ENCODE measurements around the gene ARAP2. TPM values are rescaled to one million over a fixed set of nuclear protein-coding genes. Genes with fewer than 3 reads are reported as not detected.

Gene ARAP2
- total RNA-seq, 2 experiments from 2014 or later: 6.9 to 8.6 TPM

DNA sequence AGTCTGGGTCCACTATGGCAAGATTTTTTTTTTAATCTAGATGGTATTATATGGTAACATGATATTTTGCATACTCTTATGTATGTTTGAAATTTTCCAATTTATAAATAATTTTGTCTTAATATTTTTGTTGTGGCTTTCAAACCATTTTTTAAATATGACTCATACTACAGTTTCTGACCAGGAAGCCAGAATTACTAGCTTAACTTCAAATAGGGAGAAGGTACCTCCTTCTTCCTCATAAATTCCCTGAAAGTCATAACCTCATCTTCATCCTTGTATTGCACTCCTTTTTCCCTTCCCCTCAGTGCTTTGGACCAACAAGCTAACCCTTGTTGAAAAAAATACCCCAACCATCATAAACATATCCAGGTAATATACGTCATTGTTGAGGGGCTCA is 21.6 kb downstream of the ARAP2 start:
- CTCF ChIA-PET (ENCODE audit: unreplicated experiment): no interaction called here
- H3K79me2 ChIP-seq (ENCODE audit: insufficient read depth, low read depth, low read length): peaks cover 2% of the 10 kb centered on the region; the same call in 1 of the 2 replicates
- H3K4me1 ChIP-seq (ENCODE audit: insufficient read depth, low read length, poor library complexity, severe bottlenecking): no peaks in the 10 kb centered on the region

GRCh38 chr4:36220776-36221175 is 23.5 kb downstream of the ARAP2 start:
- Histone ChIP-seq H3K9me2 (ENCODE audit: insufficient read depth, low read length) (no peaks in the 10 kb centered on the region), H3K4me3 (ENCODE audit: low read depth, low read length, poor library complexity, severe bottlenecking) (no peak overlapping the region), H4K20me1 (ENCODE audit: insufficient read depth, low read length) (no peaks in the 10 kb centered on the region), H3K36me3 (ENCODE audit: insufficient read depth, low read length) (no peaks in the 10 kb centered on the region), H3K79me2 (ENCODE audit: insufficient read depth, low read depth, low read length) (peaks cover 2% of the 10 kb centered on the region; the same call in 1 of the 2 replicates), H3K9me3 (ENCODE audit: low read length) (no peaks in the 10 kb centered on the region), H3K27ac (ENCODE audit: low read depth, low read length, poor library complexity, severe bottlenecking) (no peak overlapping the region), H3K4me2 (ENCODE audit: low read length) (no peak overlapping the region), H2AFZ (ENCODE audit: low read length) (no peak overlapping the region), H3K4me1 (ENCODE audit: insufficient read depth, low read length, poor library complexity, severe bottlenecking) (no peaks in the 10 kb centered on the region)
- POLR2A ChIA-PET: no interaction called here
- BruUV-seq (replicated peaks): no TSS peak
- TF ChIP-seq CTCF (conservative IDR thresholded peaks at IDR 0.05; ENCODE audit: low read length) (no peak), EZH2phosphoT487 (IDR thresholded peaks at IDR 0.05; ENCODE audit: borderline replicate concordance, low read depth, low read length) (no peak)
- CTCF ChIA-PET (ENCODE audit: unreplicated experiment): no interaction called here
- DNase-seq (ENCODE audit: low spot score): no peak
- intact Hi-C loops (cut with micrococcal nuclease; ENCODE audit: unreplicated experiment): no loop called here

More for the DNA sequence above, 21.6 kb downstream of the ARAP2 start:
- no peak overlapping the region for H3K4me3 ChIP-seq (ENCODE audit: low read depth, low read length, poor library complexity, severe bottlenecking)
- no peak overlapping the region for H3K4me2 ChIP-seq (ENCODE audit: low read length)
- no peaks in the 10 kb centered on the region for H3K9me2 ChIP-seq (ENCODE audit: insufficient read depth, low read length)
- intact Hi-C loops (cut with micrococcal nuclease; ENCODE audit: unreplicated experiment): no loop called here
- no peaks in the 10 kb centered on the region for H4K20me1 ChIP-seq (ENCODE audit: insufficient read depth, low read length)
- POLR2A ChIA-PET: interaction anchor here (0.9 to 1.0 kb wide), 2 partner anchors 8 to 21 kb away, joined by 3 to 4 read pairs; no protein-coding TSS in a partner anchor
- TF ChIP-seq EZH2phosphoT487 (IDR thresholded peaks at IDR 0.05; ENCODE audit: borderline replicate concordance, low read depth, low read length) (no peak), CTCF (conservative IDR thresholded peaks at IDR 0.05; ENCODE audit: low read length) (no peak)
- H3K27ac ChIP-seq (ENCODE audit: low read depth, low read length, poor library complexity, severe bottlenecking): no peak overlapping the region
- no peaks in the 10 kb centered on the region for H3K36me3 ChIP-seq (ENCODE audit: insufficient read depth, low read length)
- H2AFZ ChIP-seq (ENCODE audit: low read length): no peak overlapping the region
- BruUV-seq (replicated peaks): no TSS peak
- no peak for DNase-seq (ENCODE audit: low spot score)
- H3K9me3 ChIP-seq (ENCODE audit: low read length): no peaks in the 10 kb centered on the region

- Histone ChIP-seq H3K79me2 (ENCODE audit: insufficient read depth, low read depth, low read length) (no peaks in the 10 kb centered on the region), H3K9me2 (ENCODE audit: insufficient read depth, low read length) (no peaks in the 10 kb centered on the region), H4K20me1 (ENCODE audit: insufficient read depth, low read length) (no peaks in the 10 kb centered on the region), H3K9me3 (ENCODE audit: low read length) (no peaks in the 10 kb centered on the region), H2AFZ (ENCODE audit: low read length) (no peak overlapping the region), H3K27ac (ENCODE audit: low read depth, low read length, poor library complexity, severe bottlenecking) (no peak overlapping the region), H3K4me1 (ENCODE audit: insufficient read depth, low read length, poor library complexity, severe bottlenecking) (no peaks in the 10 kb centered on the region), H3K4me2 (ENCODE audit: low read length) (no peak overlapping the region), H3K4me3 (ENCODE audit: low read depth, low read length, poor library complexity, severe bottlenecking) (no peak overlapping the region), H3K36me3 (ENCODE audit: insufficient read depth, low read length) (no peaks in the 10 kb centered on the region)
- intact Hi-C loops (cut with micrococcal nuclease; ENCODE audit: unreplicated experiment): no loop called here
- ChIA-PET CTCF (ENCODE audit: unreplicated experiment) (no interaction called here), POLR2A (no interaction called here)
- TF ChIP-seq CTCF (conservative IDR thresholded peaks at IDR 0.05; ENCODE audit: low read length): no peak
- TF ChIP-seq EZH2phosphoT487 (IDR thresholded peaks at IDR 0.05; ENCODE audit: borderline replicate concordance, low read depth, low read length): no peak
- no TSS peak for BruUV-seq (replicated peaks)
- DNase-seq (ENCODE audit: low spot score): no peak
These were observed 26.2 kb downstream of the ARAP2 start for GRCh38 chr4:36218121-36218520.
